GM10266 (cell line): ENCODE data around the gene CCDC83.

Experiments used
- DNase-seq: peaks from one replicate; pipeline ENCODE4 v3.0.0; 2012; ENCODE audit errors: extremely low spot score
- CTCF ChIP-seq: IDR thresholded peaks from 2 replicates; pipeline ENCODE4 v1.5.1; 2012; ENCODE audit warnings: mild to moderate bottlenecking, low read depth; ENCODE audit not compliant: control insufficient read depth, insufficient read depth; ENCODE audit errors: missing control alignments

The CCDC83 gene

GRCh38 chr11:85889676-85890579 is 34.7 kb downstream of the CCDC83 start:
- no peak for DNase-seq
- no peak for TF ChIP-seq CTCF

GRCh38 chr11:85893395-85893794 is 38.2 kb downstream of the CCDC83 start:
- DNase-seq = no peak
- no peak for TF ChIP-seq CTCF

GRCh38 chr11:85896876-85897275 is 41.7 kb downstream of the CCDC83 start:
- no peak for DNase-seq
- TF ChIP-seq CTCF = no peak

GRCh38 chr11:85898456-85898855 is 43.3 kb downstream of the CCDC83 start:
- DNase-seq = no peak
- no peak for TF ChIP-seq CTCF

GRCh38 chr11:85902353-85902752 is 47.2 kb downstream of the CCDC83 start:
- no peak for DNase-seq
- TF ChIP-seq CTCF = no peak

GRCh38 chr11:85903406-85903805 is 48.2 kb downstream of the CCDC83 start:
- DNase-seq = no peak
- TF ChIP-seq CTCF = no peak

GRCh38 chr11:85903811-85904210 is 48.6 kb downstream of the CCDC83 start:
- DNase-seq = no peak
- TF ChIP-seq CTCF = no peak
